ENCODE results near the gene SASH3.

SASH3 gene

DNA sequence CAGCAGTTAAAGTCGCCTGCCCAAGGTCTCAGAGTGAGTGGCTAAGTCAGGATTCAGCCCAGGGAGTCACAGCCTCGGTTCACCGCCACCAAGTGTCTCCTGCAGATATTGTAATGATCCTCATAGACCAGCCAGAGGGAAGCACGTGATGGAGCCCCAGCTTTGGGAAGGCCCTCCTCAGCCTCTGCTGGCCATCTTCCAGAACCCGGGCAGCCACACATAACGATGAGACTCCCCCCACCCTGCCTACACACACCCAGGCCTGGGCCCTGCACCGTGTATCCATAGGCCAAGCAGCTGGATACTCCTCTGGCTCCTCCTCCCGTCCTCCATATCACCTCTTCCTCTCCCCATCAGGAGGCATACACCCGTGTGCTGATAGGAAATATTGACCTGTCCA lies 19.6 kb upstream of the SASH3 start:
- no peak for DNase-seq

GRCh38 chrX:129760981-129761380 lies 18.8 kb upstream of the SASH3 start:
- DNase-seq = no peak

DNA sequence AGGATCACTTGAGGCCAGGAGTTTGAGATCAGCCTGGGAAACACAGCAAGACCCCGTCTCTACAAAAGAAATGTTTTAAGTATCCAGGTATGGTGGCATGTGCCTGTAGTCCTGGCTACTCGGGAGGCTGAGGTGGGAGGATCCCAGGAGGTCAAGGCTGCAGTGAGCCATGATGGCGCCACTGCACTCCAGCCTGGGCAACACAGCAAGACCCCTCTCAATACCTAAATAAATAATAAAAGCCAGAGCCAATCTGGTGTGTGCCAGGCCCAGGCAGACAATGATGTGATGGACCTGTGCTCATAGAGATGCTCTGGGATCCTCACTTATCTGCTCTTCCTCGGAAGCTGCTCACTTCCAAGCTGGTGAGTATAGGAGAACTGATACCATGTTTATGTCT lies 18.2 kb upstream of the SASH3 start:
- DNase-seq = no peak

GRCh38 chrX:129762448-129762847 lies 17.3 kb upstream of the SASH3 start:
- no peak for DNase-seq

GRCh38 chrX:129763666-129764065 lies 16.1 kb upstream of the SASH3 start:
- DNase-seq = no peak

DNA sequence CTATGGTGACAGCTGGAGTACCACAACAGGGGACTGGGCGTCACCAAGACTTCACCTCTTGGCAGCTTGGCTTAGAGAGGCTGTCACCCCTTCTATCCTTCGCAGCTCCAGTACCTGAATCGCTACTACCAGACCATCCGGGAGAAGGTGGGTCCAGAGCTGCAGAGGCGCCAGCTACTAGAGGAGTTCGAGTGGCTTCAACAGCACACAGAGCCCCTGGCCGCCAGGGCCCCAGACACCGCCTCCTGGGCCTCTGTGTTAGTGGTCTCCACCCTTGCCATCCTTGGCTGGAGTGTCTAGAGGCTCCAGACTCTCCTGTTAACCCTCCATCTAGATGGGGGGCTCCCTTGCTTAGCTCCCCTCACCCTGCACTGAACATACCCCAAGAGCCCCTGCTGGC lies 11.6 kb upstream of the SASH3 start:
- no peak for DNase-seq

DNA sequence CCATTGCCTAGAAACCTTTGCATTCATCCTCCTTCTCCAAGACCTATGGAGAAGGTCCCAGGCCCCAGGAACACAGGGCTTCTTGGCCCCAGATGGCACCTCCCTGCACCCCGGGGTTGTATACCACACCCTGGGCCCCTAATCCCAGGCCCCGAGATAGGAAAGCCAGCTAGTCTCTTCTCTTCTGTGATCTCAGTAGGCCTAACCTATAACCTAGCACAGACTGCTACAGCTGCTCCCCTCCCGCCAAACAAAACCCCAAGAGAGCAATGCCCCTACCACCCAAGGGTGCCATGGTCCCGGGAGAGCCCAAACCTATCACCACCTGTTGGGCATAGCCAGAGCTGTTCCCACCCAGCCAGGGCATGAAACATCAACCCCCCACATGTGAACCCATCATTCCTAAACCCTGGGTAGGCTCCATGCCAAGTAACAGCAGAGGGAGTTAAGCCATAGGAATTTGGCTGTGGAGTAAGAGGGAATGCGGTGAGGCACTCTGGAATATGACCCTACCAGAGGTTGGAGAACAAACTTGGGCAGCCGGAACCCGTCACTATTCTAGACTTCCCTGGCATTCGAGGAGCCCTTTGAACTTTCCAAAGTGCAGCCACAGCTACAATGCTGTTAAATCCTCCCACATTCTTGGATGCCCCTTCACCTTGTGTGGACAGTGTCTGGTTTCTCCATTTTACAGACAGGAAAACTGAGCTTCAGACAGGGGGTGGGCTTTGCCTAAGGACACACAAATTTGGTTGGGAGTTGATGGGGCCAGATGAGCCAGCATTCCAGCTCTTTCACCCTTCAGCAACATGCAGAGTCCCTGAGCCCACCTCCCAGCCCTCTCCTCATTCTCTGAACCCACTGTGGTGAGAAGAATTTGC lies 10.9 kb upstream of the SASH3 start:
- DNase-seq = no peak

- peak; percentile 61 to 67 for DNase-seq
Observed at GRCh38 chrX:129769467-129770154, 10.1 kb upstream of the SASH3 start.

GRCh38 chrX:129771266-129771995 lies 8.3 kb upstream of the SASH3 start:
- DNase-seq = peak in 1 of 2 experiments; percentile 26

GRCh38 chrX:129772796-129773431 lies 6.8 kb upstream of the SASH3 start:
- no peak for DNase-seq

- no peak for DNase-seq
Observed at GRCh38 chrX:129773649-129774458, 5.9 kb upstream of the SASH3 start.

GRCh38 chrX:129777218-129778030 lies 2.3 kb upstream of the SASH3 start:
- peak; percentile 37 to 54 for DNase-seq

DNA sequence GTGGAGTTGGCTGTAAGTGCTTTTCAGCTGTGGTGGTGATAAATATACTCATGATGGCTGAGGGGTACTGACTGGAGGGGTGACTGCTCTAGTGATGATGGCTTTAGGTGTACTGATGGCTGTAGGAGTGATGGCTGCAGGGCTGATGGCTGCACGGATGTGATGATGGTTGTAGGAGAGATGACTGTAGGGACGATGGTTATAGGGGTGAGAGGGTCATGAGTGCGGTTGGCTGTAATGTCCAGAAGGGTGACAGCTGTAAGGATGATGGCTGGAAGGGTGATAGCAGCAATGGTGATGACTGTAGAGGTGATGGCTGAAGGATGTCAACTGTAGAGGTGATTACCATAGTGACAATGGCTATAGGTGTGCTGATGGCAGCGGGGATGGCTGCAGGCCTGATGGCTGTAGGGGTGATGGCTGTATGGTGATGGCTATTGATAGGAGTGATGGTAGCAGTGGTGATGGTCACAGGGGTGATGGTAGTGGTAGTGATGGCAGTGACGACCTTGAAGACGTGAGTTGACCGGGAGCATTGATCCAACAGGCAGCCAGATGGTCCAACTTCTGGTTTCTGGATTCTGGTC lies 570 bp upstream of the SASH3 start:
- no peak for DNase-seq

DNA sequence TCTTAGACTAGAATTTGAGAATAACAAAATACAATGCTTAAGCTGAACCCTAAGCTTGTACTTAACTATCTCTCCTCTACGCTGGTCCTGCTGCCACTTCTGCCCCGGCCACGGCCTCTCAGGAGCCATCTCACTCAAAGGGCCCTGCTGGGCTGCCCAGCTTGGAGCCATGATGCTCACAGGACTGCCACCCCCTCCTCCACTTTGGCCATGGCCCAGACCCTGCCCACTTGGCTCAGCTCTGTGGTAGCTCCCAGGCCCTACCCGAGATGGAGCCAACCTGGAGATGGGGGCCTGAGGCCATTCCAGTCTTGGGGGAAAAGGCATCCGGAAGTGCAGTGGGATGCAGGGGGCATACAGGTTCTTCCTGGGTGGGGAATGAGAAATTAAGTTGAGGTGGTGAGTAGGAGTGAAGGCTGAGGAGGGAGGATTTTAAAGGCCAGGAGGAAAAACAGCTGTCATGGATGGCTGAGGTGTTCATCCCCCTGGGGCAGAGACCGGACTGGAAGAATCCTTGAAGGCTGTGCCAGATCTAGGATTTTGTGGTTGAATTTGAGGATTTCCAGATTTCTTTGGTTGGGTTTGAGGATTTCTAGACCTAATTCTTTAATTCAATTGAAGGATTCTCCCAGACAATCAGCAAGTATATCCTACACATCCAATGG lies 824 bp downstream of the SASH3 start:
- DNase-seq = no peak

DNA sequence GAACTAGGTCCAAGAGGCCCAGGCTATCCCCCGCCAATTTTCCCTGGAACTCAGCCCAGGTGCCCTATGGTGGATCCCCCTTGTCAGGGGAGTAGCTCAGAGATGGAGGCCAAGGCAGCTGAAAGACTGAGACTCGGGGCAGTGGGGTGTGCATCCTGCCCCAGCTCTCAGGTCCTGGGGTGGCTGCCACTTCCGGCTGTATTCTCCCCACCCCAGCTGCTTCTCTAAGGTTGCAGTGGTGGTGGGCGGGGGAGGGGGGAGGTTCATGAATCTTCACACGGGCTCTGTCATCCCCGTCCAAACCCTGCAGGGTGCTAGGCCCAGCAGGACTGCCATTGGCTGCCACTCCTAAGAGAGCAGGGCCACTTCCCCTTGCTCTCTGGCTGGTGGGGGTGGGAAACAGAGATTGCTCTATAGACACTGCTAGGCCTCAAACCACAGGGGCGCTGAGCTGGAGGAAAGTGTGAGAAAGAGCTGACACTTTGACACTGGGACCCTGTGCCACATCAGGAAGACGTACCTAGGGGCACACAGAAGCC lies 1.5 kb downstream of the SASH3 start:
- peak; percentile 66 to 73 for DNase-seq

GRCh38 chrX:129781680-129782495 lies 2.1 kb downstream of the SASH3 start:
- peak in 1 of 2 experiments; percentile 31 for DNase-seq

DNA sequence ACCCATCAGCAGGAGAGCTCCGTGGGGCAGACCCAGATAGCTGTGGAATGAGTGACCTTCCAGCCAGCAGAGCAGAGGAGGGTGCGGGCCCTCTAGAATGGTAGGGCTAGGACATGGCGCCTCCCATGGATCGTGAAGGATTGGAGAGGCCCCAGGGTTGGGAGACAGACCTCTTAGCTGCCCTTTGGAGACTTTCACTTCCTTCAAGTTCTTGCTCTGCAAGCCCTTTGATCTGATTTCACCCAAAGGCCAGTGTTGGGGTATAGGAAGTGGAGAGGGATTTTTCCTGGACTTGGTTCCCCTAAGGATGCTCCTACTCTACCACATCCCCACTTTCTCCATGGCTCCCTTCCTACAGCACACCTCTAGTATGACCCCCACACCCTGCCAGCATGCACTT lies 3.0 kb downstream of the SASH3 start:
- no peak for DNase-seq

DNA sequence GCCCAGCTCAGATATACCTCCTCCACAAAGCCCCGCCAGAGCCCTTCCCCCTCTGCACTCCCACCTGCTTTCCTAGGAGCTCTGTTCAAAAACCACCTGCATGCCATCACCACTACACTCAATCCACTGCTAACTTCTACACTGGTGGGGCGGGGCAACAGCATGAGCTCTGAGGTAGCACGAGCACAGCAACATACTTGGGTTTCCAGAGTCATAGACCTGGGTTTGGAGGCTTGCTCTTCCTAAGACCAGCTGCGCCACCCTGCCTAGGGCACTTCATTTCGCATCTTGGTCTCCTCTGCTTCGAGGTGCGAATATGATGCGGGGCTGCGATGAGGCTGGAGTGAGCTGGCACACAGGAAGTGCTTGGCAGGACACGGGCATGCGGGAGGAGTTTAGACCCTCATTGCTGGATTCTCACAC lies 3.6 kb downstream of the SASH3 start:
- DNase-seq = peak in 1 of 2 experiments; percentile 16

DNA sequence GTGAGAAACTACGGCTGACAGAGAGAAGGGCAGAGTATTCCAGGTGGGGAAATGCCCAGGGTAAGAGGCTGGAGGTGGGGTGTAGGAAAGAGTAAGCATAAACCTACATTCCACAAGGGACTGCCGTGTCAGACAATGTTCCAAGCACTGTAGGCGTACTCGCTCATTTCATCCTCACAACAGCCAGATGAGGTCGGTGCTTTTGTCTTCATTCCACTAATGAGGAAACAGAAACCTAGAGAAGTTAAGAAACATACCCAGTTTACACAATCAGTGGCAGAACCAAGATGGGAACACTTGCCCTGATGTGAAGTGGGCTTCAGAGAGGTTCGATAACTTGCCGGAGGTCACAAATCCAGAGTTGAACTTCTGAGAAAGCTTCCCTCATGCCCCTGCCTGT lies 4.6 kb downstream of the SASH3 start:
- DNase-seq = no peak

Measured in activated CD4-positive, alpha-beta T cell treated with anti-CD3 and anti-CD28 coated beads, Interleukin-2, amount 50 U/mL, for 4 hours (primary cell).